HG03064 (cell line): ENCODE data around the gene CSTB.

Source experiments
- ATAC-seq: cut with Tn5 transposase; IDR thresholded peaks from one replicate; pipeline ENCODE4 v1.9.1; 2021; ENCODE audit warnings: low read depth; ENCODE audit not compliant: unreplicated experiment

CSTB gene

DNA sequence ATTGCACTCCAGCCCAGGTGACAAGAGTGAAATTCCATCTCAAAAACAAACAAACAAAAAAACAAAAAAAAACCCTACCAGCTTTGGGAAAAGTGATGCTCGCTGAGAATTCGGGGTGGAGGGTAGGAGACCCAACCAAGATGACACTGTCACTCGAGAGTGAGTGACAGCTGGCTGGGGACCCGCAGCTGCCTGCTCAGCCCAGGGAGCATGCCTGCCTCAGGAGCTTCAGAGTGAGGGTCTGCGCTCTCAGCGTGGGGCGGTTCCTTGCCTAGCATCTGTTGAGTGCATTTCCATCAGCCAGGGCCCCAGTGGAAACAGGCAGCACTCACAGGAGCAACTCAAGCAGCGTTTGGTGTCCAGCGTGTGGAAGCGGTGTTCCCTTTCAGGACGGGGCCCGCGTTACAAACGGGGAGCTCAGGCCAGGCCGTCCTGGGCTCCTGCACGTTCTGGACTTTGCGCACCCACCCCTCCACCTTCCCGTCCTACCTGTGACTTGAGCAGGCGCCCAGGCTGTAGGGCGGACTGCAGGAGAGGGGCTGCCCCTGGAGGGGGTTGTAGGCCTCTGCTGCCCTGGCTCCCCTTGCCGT lies 5.9 kb downstream of the CSTB start:
- ATAC-seq, result no peak

DNA sequence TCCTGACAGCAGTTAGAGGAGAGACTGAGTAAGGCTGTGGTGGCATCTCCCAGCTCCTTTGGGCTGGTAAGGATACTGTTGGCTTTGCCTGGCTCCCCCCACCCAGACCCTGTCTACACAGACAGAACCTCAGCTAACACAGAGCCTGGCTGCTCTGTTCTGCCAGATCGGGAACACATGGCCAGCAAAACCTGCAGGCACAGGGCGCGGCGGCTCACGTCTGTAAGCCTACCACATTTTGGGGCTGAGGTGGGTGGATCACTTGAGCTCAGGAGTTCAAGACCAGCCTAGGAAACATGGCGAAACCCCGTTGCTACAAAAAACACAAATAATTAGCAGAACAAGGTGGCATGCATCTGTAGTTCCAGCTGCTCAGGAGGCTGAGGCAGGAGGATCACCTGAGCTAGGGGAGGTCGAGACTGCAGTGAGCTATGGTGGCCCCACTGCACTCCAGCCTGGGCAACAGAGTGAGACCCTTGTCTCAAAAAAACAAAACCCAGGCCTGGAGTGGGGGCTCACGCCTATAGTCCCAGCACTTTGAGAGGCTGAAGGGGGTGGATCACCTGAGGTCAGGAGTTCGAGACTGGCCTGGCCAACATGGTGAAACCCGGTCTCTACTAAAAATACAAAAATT lies 6.7 kb downstream of the CSTB start:
- no peak for ATAC-seq

DNA sequence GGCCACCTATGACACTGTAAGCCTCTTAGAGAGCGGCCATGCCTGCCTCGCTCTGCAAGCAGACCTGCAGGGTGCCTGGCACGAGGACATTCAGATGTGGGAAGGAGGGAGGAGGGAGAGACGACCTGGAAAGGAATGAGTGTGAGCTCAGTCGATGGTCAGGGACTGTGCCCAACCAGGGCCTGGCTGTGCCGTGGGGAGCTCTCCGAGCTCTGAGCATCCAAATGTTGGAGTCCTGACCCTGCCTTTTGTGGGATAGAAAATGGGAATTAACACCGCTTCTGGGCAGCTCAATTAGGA lies 7.3 kb downstream of the CSTB start:
- no peak for ATAC-seq

DNA sequence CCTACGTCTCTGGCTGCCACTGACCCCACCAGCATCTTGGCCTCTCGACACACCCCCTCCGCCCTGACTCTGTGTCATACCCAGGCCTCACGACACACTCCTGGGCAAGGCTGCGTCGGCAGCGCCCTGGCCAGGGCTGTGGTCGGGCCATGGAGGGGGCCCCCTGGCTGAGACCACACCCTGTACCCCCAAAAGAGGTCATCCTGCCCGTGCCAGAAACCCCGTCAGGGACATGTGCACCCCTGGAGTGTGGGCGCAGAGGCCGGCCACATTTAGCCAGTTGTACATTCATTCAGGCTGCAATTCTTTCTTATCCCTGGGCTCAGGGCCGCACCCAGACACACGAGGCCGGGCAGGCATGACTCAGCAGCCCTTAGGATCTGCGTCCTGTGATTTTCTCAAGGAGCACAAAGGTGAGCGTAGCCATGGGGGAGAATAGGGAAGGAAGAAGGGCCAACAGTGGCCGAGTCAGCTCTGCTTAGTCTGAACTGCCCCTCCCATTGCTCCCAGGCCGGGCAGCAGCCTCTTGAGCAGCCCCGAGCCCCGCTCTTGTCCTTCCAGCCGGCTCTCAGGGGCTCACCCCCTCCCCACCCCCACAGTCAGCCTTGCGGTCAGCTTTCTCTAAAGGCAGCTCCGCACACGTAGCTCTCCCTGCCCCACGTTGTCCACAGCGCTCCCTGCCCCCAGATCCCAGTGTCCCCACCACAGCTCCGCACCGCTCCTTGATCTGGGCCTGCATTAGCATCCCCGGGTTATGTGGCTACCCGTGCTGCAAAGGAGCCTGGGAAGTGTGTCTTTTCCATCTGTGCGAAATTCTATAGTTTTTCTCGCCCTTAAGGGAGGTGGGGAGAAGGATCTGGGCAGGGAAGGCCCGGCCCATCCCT lies 7.9 kb downstream of the CSTB start:
- no peak for ATAC-seq

DNA sequence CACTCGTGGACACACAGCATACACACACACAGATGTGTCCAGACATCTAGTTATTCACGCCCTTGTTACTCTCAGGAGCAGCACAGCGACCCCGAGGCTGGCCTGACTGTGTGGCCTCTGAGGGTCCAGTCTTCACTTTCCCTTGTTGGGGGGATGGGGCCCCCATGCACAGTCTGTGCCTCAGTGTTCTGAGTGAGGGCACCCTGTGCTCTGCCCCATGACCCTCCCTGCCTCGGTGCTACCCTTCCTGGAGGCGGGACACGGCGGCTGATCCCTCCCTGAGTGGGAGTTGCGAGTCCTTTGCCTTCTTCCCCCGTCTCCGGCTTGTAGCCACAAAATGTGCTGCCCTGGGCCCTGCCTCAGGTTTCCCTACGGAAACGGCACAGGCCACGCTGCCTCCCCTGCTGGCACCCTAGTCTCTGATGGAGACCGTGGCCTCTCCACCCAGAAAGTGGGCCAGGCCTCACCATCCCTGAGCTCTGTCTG lies 8.6 kb downstream of the CSTB start:
- ATAC-seq, result no peak

DNA sequence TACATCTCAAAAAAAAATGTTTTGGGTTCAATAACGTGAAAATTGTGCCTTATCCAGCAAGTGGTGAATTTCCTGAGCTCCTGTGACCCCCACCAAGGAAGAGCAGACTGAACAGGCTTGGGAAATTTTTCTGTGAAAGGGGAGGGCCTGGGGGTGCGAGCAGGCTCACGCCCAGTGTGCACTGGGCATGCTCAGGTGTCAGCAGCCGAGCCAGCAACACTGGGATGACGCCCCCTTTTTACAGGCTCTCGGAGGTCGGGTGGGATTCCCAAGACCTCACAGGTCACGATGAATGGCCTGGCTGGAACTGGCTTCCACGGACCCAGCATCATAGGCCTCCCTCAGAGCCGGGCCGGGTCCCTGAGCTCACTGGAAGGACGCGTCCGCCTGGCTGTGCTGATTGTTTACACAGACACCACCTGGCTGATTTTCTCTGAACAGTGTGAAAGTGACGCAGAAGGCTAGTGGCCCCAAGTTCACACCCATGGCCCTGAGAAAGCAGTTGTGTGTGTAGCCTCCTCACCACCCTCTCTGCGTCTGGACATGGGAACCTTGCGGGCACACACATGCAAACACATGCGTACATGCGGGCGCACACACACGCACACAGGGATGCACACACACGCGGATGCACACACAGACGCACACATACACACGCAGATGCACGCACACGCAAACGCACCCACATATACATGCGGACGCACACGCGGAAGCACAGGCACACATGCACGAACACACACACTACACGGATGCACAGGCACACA lies 9.2 kb downstream of the CSTB start:
- no peak for ATAC-seq

DNA sequence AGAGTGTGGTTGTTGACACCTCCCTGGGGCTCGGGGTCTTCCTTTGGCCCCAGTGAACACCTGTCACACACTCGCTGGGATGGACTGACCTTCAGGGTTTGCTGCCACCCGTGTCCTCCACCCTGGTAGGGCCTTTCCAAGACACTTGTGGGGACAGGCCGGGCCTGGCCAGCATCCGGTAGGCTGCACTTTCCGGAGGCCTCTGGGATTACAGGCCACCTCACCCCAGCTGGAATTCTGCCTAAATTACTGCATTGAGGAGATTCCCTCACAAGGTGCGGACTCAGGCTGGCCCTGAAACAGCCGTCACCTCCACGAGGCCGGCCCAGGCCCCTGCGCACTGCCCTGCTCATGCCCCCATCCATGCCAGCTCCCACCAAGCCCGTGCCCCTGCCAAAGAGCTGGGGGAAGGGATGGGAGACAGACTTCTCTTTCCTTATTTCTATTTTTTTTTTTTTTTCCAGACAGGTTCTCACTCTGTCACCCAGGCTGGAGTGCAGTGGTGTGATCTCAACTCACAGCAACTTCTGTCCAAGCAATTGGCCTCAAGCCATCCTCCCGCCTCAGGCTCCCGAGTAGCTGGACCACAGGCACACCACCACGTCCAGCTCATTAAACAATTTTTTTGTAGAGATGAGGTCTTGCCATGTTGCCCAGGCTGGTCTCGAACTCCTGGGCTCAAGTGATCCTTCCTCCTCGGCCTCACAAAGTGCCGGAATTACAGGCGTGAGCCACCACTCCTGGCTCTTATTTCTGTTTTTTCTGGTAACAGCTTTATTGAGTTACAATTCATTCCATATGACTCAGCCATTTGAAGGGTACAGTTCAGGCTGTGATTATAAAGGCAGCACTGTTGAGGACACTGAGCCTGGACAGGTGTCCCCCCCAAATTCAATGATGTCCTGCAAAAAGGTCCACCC lies 11.3 kb downstream of the CSTB start:
- ATAC-seq, result no peak

DNA sequence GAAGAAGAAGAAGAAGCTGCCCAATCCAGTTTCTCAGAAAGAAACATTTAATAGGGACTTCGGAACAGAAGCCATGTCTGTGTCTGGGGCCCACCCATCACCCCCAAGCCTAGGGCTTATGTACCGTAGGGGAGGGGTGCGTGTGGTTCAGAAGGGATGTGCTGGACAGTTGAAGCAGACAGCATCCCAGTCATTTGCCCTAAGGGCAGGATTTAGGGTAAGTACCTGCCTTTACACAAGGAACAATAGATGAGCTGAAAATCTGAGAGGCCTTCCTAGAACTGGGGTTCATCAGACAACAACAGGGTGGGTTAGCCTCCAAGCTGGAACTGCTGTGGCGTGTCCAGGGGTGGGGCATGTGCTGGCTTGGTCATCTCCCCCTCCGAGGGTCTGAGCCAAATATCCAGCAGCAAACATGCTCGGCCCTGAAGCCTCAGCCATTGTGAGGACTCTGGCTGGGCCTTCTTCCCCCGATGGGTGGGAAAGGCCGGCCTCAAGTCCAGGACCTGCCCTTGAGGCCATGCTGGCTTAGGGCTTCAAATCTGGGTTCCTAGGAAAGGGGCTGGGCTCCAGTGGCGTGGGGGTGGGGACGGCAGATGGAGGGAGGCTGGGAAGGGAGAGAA lies 12.1 kb downstream of the CSTB start:
- no peak for ATAC-seq

DNA sequence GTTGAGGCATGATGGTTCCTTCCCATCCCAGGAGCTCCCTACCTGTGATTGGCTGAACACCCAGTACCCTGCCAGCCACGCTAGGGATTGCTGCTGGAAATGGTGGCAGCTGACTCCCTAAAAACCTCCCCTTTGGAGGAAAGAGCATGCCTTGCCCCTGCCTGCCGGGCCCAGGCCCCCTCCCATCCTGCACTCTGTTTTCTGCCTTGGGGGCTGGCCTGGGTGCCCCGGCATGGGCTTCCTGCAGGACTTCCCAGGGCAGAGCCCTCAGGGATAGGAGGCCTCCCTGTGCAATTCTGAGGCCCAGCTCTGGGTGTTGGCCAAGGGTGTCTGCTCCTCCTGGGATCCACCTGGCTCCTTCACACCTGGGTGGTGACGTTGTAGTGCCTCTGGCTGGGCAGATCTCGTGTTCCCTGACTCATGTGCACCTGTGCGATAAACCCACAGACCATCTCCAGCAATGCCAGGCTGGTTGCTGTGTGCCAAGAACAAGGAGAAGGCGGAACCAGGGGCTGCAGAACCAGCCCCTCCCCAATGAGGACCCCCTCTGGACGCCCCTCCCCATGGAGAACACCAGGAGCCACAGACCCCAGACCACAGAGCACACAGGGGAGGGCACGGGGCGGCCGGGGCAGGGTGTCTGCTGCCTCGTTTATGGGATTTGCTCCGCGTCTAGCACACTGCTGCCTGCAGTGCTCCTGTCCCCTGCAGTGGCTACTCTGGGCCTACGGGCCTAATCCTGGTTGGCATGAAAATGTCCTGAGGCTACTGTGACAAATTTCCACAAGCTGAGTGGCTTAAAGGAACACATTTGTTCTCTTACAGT lies 13.6 kb downstream of the CSTB start:
- ATAC-seq, result no peak

DNA sequence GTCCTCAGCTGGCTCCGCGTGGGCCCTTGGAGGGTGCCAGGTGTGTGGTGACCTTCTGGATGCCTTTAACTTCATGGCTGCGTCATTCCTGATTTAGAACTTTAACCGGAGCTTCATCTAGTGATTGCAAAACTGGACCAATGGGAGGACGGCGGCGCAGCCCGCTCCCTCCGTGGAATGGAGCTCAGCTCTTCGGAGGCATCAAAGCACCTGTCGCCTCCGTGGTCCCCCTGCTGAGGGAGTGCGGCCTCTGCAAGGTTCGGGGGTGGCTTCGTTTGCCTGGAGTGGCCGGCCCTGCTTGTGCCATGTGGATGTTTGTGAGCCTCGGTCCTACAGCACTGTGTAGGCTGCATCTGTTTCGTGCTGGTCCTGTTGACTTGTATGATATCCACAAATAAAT lies 14.2 kb downstream of the CSTB start:
- ATAC-seq, result no peak

DNA sequence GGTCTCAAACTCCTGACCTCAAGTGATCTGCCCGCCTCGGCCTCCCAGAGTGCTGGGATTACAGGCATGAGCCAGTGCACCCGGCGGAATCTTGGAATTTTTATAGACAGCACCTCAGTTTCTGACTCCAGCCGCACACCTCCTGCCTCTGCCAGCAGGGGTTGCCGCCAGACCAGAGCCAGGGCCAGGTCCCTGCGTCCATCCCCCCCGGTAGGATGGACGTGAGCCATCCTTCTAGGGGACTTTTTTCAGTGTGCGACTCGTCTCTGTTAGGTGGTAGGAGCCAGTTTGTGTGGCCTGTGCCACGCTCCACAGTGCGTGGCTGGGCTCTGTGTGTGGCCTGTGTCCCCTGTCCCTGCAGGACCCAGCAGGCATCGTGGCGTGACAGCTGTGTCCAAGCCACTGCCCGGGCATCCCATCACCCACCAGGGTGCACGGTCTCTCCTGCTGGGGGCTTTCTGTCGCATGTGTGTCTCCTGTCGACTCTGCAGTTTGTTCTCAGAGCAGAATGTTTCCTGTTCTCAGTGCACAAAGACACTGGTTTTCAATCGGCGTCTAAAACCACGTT lies 15.6 kb downstream of the CSTB start:
- ATAC-seq, result no peak

DNA sequence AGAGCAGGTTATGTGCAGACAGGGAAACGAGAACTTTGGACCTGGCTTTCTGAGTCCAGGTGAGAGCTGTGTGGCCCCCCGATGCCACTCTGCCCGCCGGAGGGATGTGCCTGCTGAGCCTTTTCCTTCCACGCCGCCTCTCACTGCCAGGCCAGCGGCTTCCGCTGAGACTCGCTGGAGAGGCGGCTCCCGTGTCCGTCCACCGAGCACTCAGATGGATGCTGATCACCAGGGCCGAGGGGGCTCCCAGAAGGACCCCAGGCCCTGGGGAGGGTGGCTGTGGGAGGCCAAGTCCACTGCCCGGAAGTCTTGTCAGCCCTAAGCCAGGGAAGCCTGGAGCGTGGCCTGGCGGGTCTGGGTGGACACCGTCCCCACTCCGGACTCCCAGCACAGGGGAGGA lies 16.5 kb downstream of the CSTB start:
- ATAC-seq, result no peak

DNA sequence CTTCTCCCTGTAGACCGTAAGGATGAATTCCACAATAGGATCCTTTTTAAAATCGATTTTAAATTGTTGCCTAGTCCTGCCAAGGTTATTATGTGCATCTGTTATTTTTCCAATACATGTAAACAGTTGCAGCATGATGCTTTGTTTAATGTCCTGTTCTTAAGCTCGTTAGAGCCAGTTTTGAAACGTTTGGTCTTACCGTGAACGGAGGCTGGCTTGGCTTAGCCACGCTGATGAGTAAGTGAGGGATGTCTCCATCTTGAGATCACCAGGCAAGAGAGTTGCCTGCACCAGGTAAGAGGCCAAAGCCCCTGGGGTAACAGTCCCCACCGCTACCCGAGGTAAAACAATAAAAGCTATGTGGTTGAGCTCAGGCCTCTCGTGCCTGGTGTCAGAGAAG lies 17.3 kb downstream of the CSTB start:
- no peak for ATAC-seq

DNA sequence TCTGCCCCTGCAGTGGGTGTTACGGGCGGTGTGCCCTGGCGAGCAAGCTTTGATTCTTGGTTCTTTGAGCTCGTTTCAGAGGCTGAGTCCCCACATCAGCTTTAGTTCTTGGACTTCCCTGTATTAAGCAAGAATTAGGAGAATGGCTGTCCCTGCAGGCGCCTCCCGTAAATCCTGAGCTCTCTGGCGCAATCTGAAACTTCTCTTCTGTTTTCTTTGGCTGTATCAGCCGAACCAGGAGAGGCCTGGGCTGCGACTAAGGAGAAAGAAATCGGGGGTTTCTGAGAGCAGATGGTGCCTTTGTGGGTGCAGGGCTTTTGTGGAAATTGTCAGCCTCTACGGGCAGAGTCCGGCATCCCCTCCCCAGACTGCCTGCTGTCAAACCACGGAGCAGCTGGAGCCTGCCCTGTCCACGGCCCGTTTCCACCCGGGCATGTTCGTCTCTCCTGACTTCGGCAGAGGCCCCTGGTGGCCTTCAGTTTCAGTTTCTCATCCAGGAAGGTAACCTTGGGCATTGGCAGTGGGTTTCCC lies 17.9 kb downstream of the CSTB start:
- no peak for ATAC-seq

DNA sequence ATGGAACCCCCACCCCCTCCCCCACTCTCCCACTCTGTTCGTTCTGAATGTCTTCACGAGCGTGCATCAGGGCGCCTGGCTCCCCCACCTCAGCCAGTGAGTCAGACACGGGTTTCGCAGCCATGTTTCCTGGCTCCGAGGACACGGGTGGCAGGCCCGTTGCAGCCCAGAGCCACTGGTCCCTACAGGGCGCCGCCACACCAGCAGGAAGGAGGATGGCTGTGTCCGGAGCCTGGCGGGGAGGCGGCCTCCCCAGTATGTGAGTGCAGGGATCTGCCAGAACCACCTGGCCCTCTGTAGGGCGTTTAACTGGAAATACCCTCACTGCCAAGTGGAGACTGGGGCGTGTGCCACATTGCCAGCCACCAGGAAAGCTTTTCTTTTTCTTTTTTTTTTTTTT lies 18.5 kb downstream of the CSTB start:
- ATAC-seq, result no peak

DNA sequence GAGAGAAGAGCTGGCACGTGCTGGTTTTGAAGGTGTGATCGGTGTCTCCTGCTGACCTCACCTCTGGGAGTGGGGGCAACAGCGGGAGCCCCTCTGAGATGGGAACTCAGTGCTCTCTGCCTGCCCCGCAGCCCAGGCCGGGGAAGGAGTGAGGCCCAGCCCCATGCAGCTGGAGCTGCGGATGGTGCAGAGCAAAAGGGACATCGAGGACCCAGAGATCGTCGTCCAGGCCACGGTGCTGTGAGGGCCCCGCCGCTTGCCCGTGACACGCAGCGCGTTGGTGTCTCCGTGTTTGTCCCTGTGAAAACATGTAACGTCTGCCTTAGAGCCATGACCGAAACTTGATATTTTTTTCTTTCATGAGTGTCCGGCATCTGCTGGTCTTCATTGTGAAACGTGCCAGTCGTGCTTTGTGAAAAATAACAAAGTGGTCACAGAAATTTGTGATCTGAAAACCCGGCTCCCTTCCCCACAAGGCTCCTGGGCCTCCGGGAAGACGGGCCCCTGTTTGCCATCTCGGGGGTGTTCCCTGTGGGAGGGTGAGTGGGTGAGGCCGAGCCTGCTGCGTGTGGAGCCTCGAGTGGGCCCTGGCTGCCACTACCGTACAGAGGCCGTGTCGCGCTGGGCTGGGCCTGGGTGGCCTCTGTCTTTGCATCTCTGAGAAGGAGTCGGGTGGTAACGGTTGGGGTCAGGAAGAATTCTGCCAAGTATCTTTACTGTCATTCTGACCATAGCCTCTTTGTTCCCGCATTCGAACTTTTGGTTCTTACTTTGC lies 20.1 kb downstream of the CSTB start:
- ATAC-seq, result no peak

DNA sequence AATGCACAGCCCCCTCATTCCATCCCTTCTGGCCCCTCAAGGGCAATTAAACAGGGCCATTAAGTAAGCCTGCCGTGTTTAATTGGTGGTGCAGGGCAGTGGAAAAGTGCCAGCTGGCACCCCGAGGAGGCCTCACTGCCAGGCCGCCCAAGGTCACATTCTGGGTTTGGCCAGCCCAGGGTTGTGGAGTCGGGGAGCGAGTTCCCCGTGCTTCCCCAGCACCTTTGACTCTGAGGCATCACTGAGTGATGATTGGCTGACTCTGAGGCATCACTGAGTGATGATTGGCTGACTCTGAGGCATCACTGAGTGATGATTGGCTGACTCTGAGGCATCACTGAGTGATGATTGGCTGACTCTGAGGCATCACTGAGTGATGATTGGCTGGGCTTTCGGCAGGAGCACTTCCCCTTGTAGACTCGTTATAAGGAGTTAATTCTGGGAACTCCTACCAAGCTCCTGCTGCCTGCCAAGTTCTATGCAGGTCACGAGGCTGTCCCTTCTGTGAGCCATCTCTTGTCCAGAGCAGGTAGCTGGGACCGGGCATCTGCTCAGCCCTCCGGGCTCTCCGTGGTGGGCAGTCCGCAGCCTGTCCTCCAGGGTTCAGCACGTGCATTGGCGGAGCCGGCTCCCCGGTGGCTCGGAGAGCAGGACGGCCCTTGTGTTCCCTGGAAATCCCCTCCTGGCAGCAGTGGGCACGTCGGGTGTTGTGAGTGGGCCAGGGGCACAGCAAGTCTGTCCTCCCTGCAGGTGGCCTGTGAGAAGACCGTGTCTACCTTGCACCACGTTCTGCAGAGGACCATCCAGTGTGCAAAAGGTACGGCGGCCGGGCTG lies 20.9 kb downstream of the CSTB start:
- no peak for ATAC-seq
